Cardiac muscle cell (in vitro differentiated cells and primary cell): Measurements from ENCODE around the gene CPSF6. TPM values are rescaled to one million over a fixed set of nuclear protein-coding genes. Genes with fewer than 3 reads are reported as not detected.

Experiments
- DNase-seq, 2 donors: peaks; one replicate each; pipeline versions ENCODE4 v3.0.0 to v3.0.0-alpha.2; 2010 to 2017; ENCODE audit warnings: low read depth in 1 of 2, low spot score in 1 of 2
- H3K27ac ChIP-seq: fragments of 200-600 bp; sonication (generic); 2 replicates; pipeline ENCODE4 v1.5.1; 2016
- H3K27me3 ChIP-seq: fragments of 200-600 bp; sonication (generic); 2 replicates; pipeline ENCODE4 v1.6.0; 2016; ENCODE audit warnings: control low read depth
- H3K36me3 ChIP-seq: fragments of 200-600 bp; sonication (generic); 2 replicates; pipeline ENCODE4 v1.5.1; 2016; ENCODE audit warnings: control low read depth
- H3K4me1 ChIP-seq: fragments of 200-600 bp; sonication (generic); 2 replicates; pipeline ENCODE4 v1.8.1; 2017; ENCODE audit warnings: low read depth, mild to moderate bottlenecking, mixed run types
- H3K4me3 ChIP-seq: fragments of 200-600 bp; sonication (generic); 2 replicates; pipeline ENCODE4 v1.5.1; 2016; ENCODE audit warnings: mild to moderate bottlenecking
- H3K9me3 ChIP-seq: fragments of 200-600 bp; sonication (generic); 2 replicates; pipeline ENCODE4 v1.5.1; 2017; ENCODE audit warnings: low read depth, mild to moderate bottlenecking, control low read depth
- CTCF ChIP-seq: IDR thresholded peaks from 2 replicates; pipeline ENCODE4 v1.5.1; 2012; ENCODE audit warnings: low read depth, mild to moderate bottlenecking, low read length
- polyA plus RNA-seq: library from polyadenylated mRNA; unstranded; fragments of >200 nt; fragmentation: Nextera tagmentation; extraction: Ambion mirVana; gene quantifications from 2 replicates; pipeline ENCODE4 v1.2.1, GENCODE V29; 2016
- total RNA-seq: library from RNA; depleted of rRNA; stranded (reverse); fragments of >200 nt; gene quantifications from 2 replicates; pipeline ENCODE4 v1.2.3, GENCODE V29; 2016

CPSF6 gene
- total and polyA plus RNA-seq, 2 experiments from 2014 or later, result 51.5 to 88.1 TPM

- no peak for TF ChIP-seq CTCF
- H3K36me3 ChIP-seq, result no peaks in the 10 kb centered on the region
- peaks cover 6% of the 10 kb centered on the region for H3K4me1 ChIP-seq
- H3K27ac ChIP-seq, result no peak overlapping the region
- H3K4me3 ChIP-seq, result no peak overlapping the region
- no peaks in the 10 kb centered on the region for H3K27me3 ChIP-seq
- no peak for DNase-seq
- H3K9me3 ChIP-seq, result no peaks in the 10 kb centered on the region
Measured at GRCh38 chr12:69211160-69211559, 28.2 kb upstream of the CPSF6 start.

GRCh38 chr12:69214169-69214568 lies 25.2 kb upstream of the CPSF6 start:
- H3K4me1 ChIP-seq, result peaks cover 6% of the 10 kb centered on the region
- H3K27me3 ChIP-seq, result no peaks in the 10 kb centered on the region
- DNase-seq, result no peak
- H3K9me3 ChIP-seq, result no peaks in the 10 kb centered on the region
- no peaks in the 10 kb centered on the region for H3K36me3 ChIP-seq
- no peak overlapping the region for H3K4me3 ChIP-seq
- H3K27ac ChIP-seq, result no peak overlapping the region
- no peak for TF ChIP-seq CTCF

GRCh38 chr12:69225251-69225910 lies 14.0 kb upstream of the CPSF6 start:
- no peaks in the 10 kb centered on the region for H3K9me3 ChIP-seq
- TF ChIP-seq CTCF, result no peak
- no peak for DNase-seq

GRCh38 chr12:69231479-69231878 lies 7.9 kb upstream of the CPSF6 start:
- TF ChIP-seq CTCF, result no peak
- H3K4me1 ChIP-seq, result no peaks in the 10 kb centered on the region
- no peaks in the 10 kb centered on the region for H3K27me3 ChIP-seq
- H3K4me3 ChIP-seq, result no peak overlapping the region
- no peaks in the 10 kb centered on the region for H3K9me3 ChIP-seq
- no peak overlapping the region for H3K27ac ChIP-seq
- no peak for DNase-seq
- H3K36me3 ChIP-seq, result no peaks in the 10 kb centered on the region

More at GRCh38 chr12:69225251-69225910, 14.0 kb upstream of the CPSF6 start:
- Histone ChIP-seq H3K4me3 (no peak overlapping the region), H3K27me3 (no peaks in the 10 kb centered on the region), H3K27ac (no peak overlapping the region), H3K36me3 (no peaks in the 10 kb centered on the region), H3K4me1 (no peaks in the 10 kb centered on the region)

- peak overlapping the region; percentile 86 for H3K4me3 ChIP-seq
- DNase-seq, result no peak
- H3K27ac ChIP-seq, result peak overlapping the region; percentile 95
- peaks cover 23% of the 10 kb centered on the region for H3K4me1 ChIP-seq
- H3K36me3 ChIP-seq, result no peaks in the 10 kb centered on the region
- H3K9me3 ChIP-seq, result no peaks in the 10 kb centered on the region
- H3K27me3 ChIP-seq, result no peaks in the 10 kb centered on the region
- TF ChIP-seq CTCF, result no peak
Measured at GRCh38 chr12:69238589-69239351, 599 bp upstream of the CPSF6 start.
